Transverse colon (tissue), 4 donors: ENCODE data around the gene WWOX. TPM values are rescaled to one million over a fixed set of nuclear protein-coding genes. Genes with fewer than 3 reads are reported as not detected.

ENCODE experiments used
- DNase-seq: peaks from one replicate; pipeline ENCODE4 v3.0.0-alpha.2; 2019
- H3K27ac ChIP-seq, 4 donors: fragments of 200-600 bp; sonication (generic); 2 replicates each; pipeline ENCODE4 v1.5.1; 2016 to 2018; ENCODE audit warnings: inconsistent platforms in 4 of 4
- H3K27me3 ChIP-seq: fragments of 200-600 bp; sonication (generic); 2 replicates; pipeline ENCODE4 v1.5.1; 2017; ENCODE audit warnings: inconsistent platforms
- H3K36me3 ChIP-seq, 4 donors: fragments of 200-600 bp; sonication (generic); 2 replicates each; pipeline ENCODE4 v1.5.1; 2017 to 2019; ENCODE audit warnings: inconsistent platforms in 4 of 4
- H3K4me1 ChIP-seq, 4 donors: fragments of 200-600 bp; sonication (generic); 2 replicates each; pipeline ENCODE4 v1.5.1; 2017 to 2020; ENCODE audit warnings: inconsistent platforms in 4 of 4
- H3K4me3 ChIP-seq, 4 donors: fragments of 200-600 bp; sonication (generic); 1 replicate in 1 of 4; 2 replicates in 3 of 4; pipeline versions ENCODE4 v1.5.1 to v1.6.1; 2017 to 2019; ENCODE audit warnings: inconsistent platforms in 4 of 4
- H3K9me3 ChIP-seq, 2 donors: fragments of 200-600 bp; sonication (generic); 2 replicates each; pipeline ENCODE4 v1.5.1; 2017 to 2019; ENCODE audit warnings: inconsistent platforms in 2 of 2
- CTCF ChIP-seq, 5 experiments: fragments of 200-600 bp in 3 of 5; fragments of 450-650 bp in 2 of 5; sonication (generic) in 3 of 5; IDR thresholded peaks; 1 replicate in 2 of 5; 2 replicates in 3 of 5; pipeline ENCODE4 v1.5.1; 2016 to 2017; ENCODE audit warnings: antibody characterized with exemption in 5 of 5, inconsistent platforms in 3 of 5, mild to moderate bottlenecking in 2 of 5, moderate library complexity in 1 of 5
- EP300 ChIP-seq: sonication (generic); formaldehyde crosslinking; IDR thresholded peaks from one replicate; pipeline ENCODE4 v1.6.1; 2017; ENCODE audit warnings: antibody characterized with exemption, low read depth
- POLR2A ChIP-seq: fragments of 450-650 bp; IDR thresholded peaks from one replicate; pipeline ENCODE4 v1.6.1; 2016; ENCODE audit warnings: antibody characterized with exemption, mild to moderate bottlenecking, moderate library complexity
- POLR2AphosphoS5 ChIP-seq, 3 donors: sonication (generic); formaldehyde crosslinking; IDR thresholded peaks; one replicate each; pipeline ENCODE4 v1.6.1; 2016; ENCODE audit warnings: antibody characterized with exemption in 3 of 3
- WGBS, 2 donors: methylation state at CpG; one replicate each; pipeline ENCODE4 v1.1.5; 2018; ENCODE audit warnings: low coverage in 1 of 2; 5-methylcytosine and 5-hydroxymethylcytosine counted together
- in situ Hi-C, 4 donors: fragments of 200-750 bp; cut with MboI; loops; one replicate each; pipeline versions ENCODE4 v1.15.0 to v1.15.1; 2017; ENCODE audit warnings: low sequenced_read_pairs in 3 of 4, low pct_ligation_motif_present in 1 of 4, low pct_unique_long_range_greater_than_20kb in 1 of 4
- intact Hi-C: fragments of 100-400 bp; cut with DNase I; formaldehyde crosslinking; loops from one replicate; pipeline ENCODE4 v1.15.1; 2023; ENCODE audit warnings: low total_unique reads
- total RNA-seq, 4 donors: library from RNA; depleted of rRNA; stranded (reverse); fragments of >200 nt; gene quantifications; one replicate each; pipeline ENCODE4 v1.1.0, GENCODE V29; 2016

The WWOX gene
- total RNA-seq, 4 donors from 2014 or later: 11.2 to 53.8 (median 24.8) TPM

GRCh38 chr16:78375055-78375679 lies 275.7 kb downstream of the WWOX start:
- 82 to 86% methylated on average over 14 to 15 of the region's 15 CpGs for WGBS, 2 donors
- no peaks in the 10 kb centered on the region for H3K4me1 ChIP-seq

GRCh38 chr16:78376452-78376851 lies 277.0 kb downstream of the WWOX start:
- H3K36me3 ChIP-seq: no peaks in the 10 kb centered on the region
- H3K4me3 ChIP-seq: no peak overlapping the region
- no peak for DNase-seq
- in situ Hi-C loops (no loop called here), intact Hi-C loops (no loop called here)
- peak overlapping the region in 3 of 4 donors; percentile 13 to 33 (median 15) for H3K27ac ChIP-seq
- no peaks in the 10 kb centered on the region for H3K4me1 ChIP-seq
- 74 to 83% methylated on average over 4 of the region's 4 CpGs for WGBS, 2 donors
- H3K9me3 ChIP-seq: peaks cover 0 to 3% of the 10 kb centered on the region in 2 donors
- TF ChIP-seq CTCF (IDR thresholded peaks at IDR 0.05) (no peak), POLR2AphosphoS5 (IDR thresholded peaks at IDR 0.05) (no peak), EP300 (no peak), POLR2A (no peak)
- no peaks in the 10 kb centered on the region for H3K27me3 ChIP-seq

More at GRCh38 chr16:78375055-78375679, 275.7 kb downstream of the WWOX start:
- Histone ChIP-seq H3K27ac (peak overlapping the region in 3 of 4 donors; percentile 37 to 66 (median 44)), H3K4me3 (no peak overlapping the region), H3K9me3 (peaks cover 0 to 3% of the 10 kb centered on the region in 2 donors), H3K27me3 (no peaks in the 10 kb centered on the region), H3K36me3 (no peaks in the 10 kb centered on the region)
- in situ Hi-C loops (no loop called here), intact Hi-C loops (no loop called here)
- peak; percentile 44 for DNase-seq
- TF ChIP-seq POLR2AphosphoS5 (IDR thresholded peaks at IDR 0.05) (peak in 2 of 3 donors; percentile 36 to 79), EP300 (peak; percentile 78), CTCF (IDR thresholded peaks at IDR 0.05) (no peak), POLR2A (no peak)

- H3K36me3 ChIP-seq: no peaks in the 10 kb centered on the region
- H3K4me1 ChIP-seq: no peaks in the 10 kb centered on the region
- no peaks in the 10 kb centered on the region for H3K27me3 ChIP-seq
- in situ Hi-C loops (no loop called here), intact Hi-C loops (no loop called here)
- WGBS, 2 donors: 82 to 83% methylated on average over 4 of the region's 4 CpGs
- no peak overlapping the region for H3K4me3 ChIP-seq
- no peak for TF ChIP-seq POLR2A
- no peak for TF ChIP-seq EP300
- no peak for TF ChIP-seq POLR2AphosphoS5 (IDR thresholded peaks at IDR 0.05)
- TF ChIP-seq CTCF (IDR thresholded peaks at IDR 0.05): no peak
- H3K27ac ChIP-seq: no peak overlapping the region
- no peaks in the 10 kb centered on the region for H3K9me3 ChIP-seq
- DNase-seq: no peak
Observed at GRCh38 chr16:78377312-78377711, 277.9 kb downstream of the WWOX start.

- Histone ChIP-seq H3K4me1 (peaks cover 0 to 2% (median 0%) of the 10 kb centered on the region in 4 donors), H3K27ac (no peak overlapping the region), H3K9me3 (no peaks in the 10 kb centered on the region), H3K4me3 (no peak overlapping the region), H3K36me3 (no peaks in the 10 kb centered on the region), H3K27me3 (no peaks in the 10 kb centered on the region)
- intact Hi-C loops (no loop called here), in situ Hi-C loops (no loop called here)
- no peak for DNase-seq
- 83 to 100% methylated on average over 1 of the region's 1 CpG for WGBS, 2 donors
- TF ChIP-seq EP300 (no peak), POLR2AphosphoS5 (IDR thresholded peaks at IDR 0.05) (no peak), CTCF (IDR thresholded peaks at IDR 0.05) (no peak), POLR2A (no peak)
Observed at GRCh38 chr16:78381060-78381459, 281.6 kb downstream of the WWOX start.
